Gastrocnemius medialis (tissue), 4 donors: ENCODE data around the gene DNAH17.

ENCODE experiments used
- POLR2A ChIP-seq, 2 donors: fragments of 450-650 bp; IDR thresholded peaks; one replicate each; pipeline ENCODE4 v1.6.1; 2017; ENCODE audit warnings: antibody characterized with exemption in 2 of 2, mild to moderate bottlenecking in 2 of 2, moderate library complexity in 2 of 2
- TF ChIP-seq, protein P1 (sequence below), 5 experiments: fragments of 450-650 bp in 3 of 5; fragments of 200-600 bp in 2 of 5; sonication (generic) in 2 of 5; IDR thresholded peaks in 4 of 5; conservative IDR thresholded peaks in 1 of 5; 1 replicate in 4 of 5; 2 replicates in 1 of 5; pipeline ENCODE4 v1.5.1; 2016 to 2019; ENCODE audit warnings: antibody characterized with exemption in 5 of 5, mild to moderate bottlenecking in 3 of 5, moderate library complexity in 3 of 5

DNA sequence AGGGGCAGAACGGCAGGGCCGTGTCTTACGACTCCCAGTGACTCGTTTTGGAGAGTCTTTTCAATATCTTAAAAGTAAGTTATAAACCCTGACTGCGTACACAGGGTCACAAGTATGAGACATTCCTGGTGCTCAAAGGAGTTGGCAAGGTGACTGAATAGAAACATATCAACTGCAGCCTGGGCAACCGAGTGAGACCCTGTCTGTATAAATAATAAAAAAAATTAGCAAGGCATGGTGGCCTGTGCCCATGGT, 115.5 kb downstream of the DNAH17 start:
- TF ChIP-seq, protein P1, sequence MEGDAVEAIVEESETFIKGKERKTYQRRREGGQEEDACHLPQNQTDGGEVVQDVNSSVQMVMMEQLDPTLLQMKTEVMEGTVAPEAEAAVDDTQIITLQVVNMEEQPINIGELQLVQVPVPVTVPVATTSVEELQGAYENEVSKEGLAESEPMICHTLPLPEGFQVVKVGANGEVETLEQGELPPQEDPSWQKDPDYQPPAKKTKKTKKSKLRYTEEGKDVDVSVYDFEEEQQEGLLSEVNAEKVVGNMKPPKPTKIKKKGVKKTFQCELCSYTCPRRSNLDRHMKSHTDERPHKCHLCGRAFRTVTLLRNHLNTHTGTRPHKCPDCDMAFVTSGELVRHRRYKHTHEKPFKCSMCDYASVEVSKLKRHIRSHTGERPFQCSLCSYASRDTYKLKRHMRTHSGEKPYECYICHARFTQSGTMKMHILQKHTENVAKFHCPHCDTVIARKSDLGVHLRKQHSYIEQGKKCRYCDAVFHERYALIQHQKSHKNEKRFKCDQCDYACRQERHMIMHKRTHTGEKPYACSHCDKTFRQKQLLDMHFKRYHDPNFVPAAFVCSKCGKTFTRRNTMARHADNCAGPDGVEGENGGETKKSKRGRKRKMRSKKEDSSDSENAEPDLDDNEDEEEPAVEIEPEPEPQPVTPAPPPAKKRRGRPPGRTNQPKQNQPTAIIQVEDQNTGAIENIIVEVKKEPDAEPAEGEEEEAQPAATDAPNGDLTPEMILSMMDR (IDR thresholded peaks at IDR 0.05 in 4 of 5, conservative IDR thresholded peaks at IDR 0.05 in 1 of 5) = no peak
- TF ChIP-seq POLR2A (IDR thresholded peaks at IDR 0.05) = no peak
